Measurements from ENCODE around the gene ADGRE3.

DNA sequence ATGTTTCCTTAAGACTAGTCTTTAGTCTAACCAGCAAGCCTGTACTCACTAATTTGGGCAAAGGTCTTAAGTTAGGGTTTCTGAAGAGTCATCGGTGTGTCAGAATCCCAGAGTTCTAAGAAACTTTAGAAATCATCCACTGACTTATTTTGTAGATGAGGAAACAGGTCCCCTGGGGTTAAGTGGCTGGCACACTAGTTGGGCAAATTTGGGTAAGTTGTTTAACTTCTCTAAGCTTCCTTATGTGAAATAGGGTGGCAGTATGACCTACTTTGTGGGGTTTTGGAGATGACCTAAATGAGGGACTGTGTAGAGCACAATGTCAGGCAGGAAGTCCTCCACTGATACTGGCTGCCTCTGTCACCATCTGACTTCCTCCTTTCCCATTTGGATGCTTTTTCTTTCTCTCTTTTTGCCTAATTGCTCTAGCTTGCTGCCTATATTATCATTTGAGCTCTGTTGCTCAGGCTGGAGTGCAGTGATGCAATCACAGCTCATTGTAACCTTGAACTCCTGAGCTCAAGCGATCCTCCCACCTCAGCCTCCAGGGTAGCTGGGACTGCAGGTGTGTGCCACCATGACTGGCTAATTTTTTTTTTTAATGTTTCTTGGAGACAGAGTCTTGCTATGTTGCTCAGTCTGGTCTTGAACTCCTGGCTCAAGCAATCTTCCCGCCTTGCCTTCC is 2.3 kb downstream of the ADGRE3 start:
- TF ChIP-seq, protein P1, sequence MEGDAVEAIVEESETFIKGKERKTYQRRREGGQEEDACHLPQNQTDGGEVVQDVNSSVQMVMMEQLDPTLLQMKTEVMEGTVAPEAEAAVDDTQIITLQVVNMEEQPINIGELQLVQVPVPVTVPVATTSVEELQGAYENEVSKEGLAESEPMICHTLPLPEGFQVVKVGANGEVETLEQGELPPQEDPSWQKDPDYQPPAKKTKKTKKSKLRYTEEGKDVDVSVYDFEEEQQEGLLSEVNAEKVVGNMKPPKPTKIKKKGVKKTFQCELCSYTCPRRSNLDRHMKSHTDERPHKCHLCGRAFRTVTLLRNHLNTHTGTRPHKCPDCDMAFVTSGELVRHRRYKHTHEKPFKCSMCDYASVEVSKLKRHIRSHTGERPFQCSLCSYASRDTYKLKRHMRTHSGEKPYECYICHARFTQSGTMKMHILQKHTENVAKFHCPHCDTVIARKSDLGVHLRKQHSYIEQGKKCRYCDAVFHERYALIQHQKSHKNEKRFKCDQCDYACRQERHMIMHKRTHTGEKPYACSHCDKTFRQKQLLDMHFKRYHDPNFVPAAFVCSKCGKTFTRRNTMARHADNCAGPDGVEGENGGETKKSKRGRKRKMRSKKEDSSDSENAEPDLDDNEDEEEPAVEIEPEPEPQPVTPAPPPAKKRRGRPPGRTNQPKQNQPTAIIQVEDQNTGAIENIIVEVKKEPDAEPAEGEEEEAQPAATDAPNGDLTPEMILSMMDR (IDR thresholded peaks at IDR 0.05) = no peak
- TF ChIP-seq EZH2 (IDR thresholded peaks at IDR 0.05; ENCODE audit: borderline replicate concordance, insufficient read depth, low read depth, low read length, poor library complexity, severe bottlenecking) = no peak
